Lung (tissue), 12 donors: Measurements from ENCODE around the gene COL13A1. TPM values are rescaled to one million over a fixed set of nuclear protein-coding genes. Genes with fewer than 3 reads are reported as not detected.

Source experiments
- ATAC-seq: fragments of 200-7000 bp; cut with Tn5 transposase; one replicate; pipeline ENCODE4 v1.9.1; 2020; ENCODE audit warnings: moderate number of reproducible peaks; ENCODE audit not compliant: insufficient read depth, low FRiP score
- DNase-seq, 3 donors: peaks; one replicate each; pipeline ENCODE4 v3.0.0-alpha.2; 2013 to 2017
- H3K27ac ChIP-seq, 2 donors: one replicate each; pipeline ENCODE4 v1.5.1; 2013; ENCODE audit warnings: mild to moderate bottlenecking in 2 of 2, moderate library complexity in 2 of 2, control low read depth in 1 of 2, inconsistent platforms in 1 of 2, low read depth in 1 of 2, low read length in 1 of 2
- H3K27me3 ChIP-seq, 3 donors: one replicate each; pipeline ENCODE4 v1.5.1; 2013; ENCODE audit warnings: low read length in 2 of 3; ENCODE audit not compliant: control insufficient read depth in 3 of 3, insufficient read depth in 3 of 3
- H3K36me3 ChIP-seq, 4 donors: one replicate each; pipeline ENCODE4 v1.5.1; 2013; ENCODE audit warnings: low read length in 4 of 4, mild to moderate bottlenecking in 1 of 4, moderate library complexity in 1 of 4; ENCODE audit not compliant: control insufficient read depth in 4 of 4, insufficient read depth in 4 of 4
- H3K4me1 ChIP-seq, 5 donors: one replicate each; pipeline ENCODE4 v1.5.1; 2013; ENCODE audit warnings: low read length in 5 of 5, mild to moderate bottlenecking in 2 of 5, moderate library complexity in 1 of 5; ENCODE audit not compliant: control insufficient read depth in 5 of 5, insufficient read depth in 5 of 5
- H3K4me3 ChIP-seq: one replicate; pipeline ENCODE4 v1.5.1; 2013; ENCODE audit warnings: mild to moderate bottlenecking, control low read depth, moderate library complexity
- H3K9ac ChIP-seq, 2 donors: one replicate each; pipeline ENCODE4 v1.5.1; 2013; ENCODE audit warnings: low read length in 2 of 2, control low read depth in 1 of 2; ENCODE audit not compliant: insufficient read depth in 1 of 2
- H3K9me3 ChIP-seq, 4 donors: one replicate each; pipeline ENCODE4 v1.5.1; 2013; ENCODE audit warnings: low read length in 3 of 4, mild to moderate bottlenecking in 1 of 4, moderate library complexity in 1 of 4; ENCODE audit not compliant: control insufficient read depth in 4 of 4, insufficient read depth in 3 of 4
- WGBS, 2 donors: extraction: QIAGEN DNeasy Blood & Tissue Kit; methylation state at CpG; one replicate each; pipeline ENCODE4 v1.1.7; 2013; 5-methylcytosine and 5-hydroxymethylcytosine counted together
- polyA plus RNA-seq, 2 donors: library from polyadenylated mRNA; stranded (reverse); fragments of 200-250 nt; gene quantifications; one replicate each; pipeline ENCODE4 v1.2.1, GENCODE V29; 2013
- total RNA-seq, 2 donors: library from RNA; depleted of rRNA in 1 of 2; stranded (reverse); fragments of >200 nt in 1 of 2; gene quantifications; one replicate each; pipeline ENCODE4 v1.2.1, GENCODE V29; 2014 to 2021
- TF ChIP-seq, protein P1 (sequence below): IDR thresholded peaks from 2 replicates; pipeline ENCODE4 v1.5.1; 2012; ENCODE audit warnings: mild to moderate bottlenecking; ENCODE audit errors: control extremely low read depth, extremely low read depth
- donor health status: control.
- donor health status: control.
- donor health status: Bipolar disorder and iron deficiency.
- donor health status: healthy.
- donor health status: DM: yes; HTN: yes; CAD: no.

COL13A1 gene
- total and polyA plus RNA-seq, 4 donors = 2.7 to 42.1 (median 5.6) TPM

DNA sequence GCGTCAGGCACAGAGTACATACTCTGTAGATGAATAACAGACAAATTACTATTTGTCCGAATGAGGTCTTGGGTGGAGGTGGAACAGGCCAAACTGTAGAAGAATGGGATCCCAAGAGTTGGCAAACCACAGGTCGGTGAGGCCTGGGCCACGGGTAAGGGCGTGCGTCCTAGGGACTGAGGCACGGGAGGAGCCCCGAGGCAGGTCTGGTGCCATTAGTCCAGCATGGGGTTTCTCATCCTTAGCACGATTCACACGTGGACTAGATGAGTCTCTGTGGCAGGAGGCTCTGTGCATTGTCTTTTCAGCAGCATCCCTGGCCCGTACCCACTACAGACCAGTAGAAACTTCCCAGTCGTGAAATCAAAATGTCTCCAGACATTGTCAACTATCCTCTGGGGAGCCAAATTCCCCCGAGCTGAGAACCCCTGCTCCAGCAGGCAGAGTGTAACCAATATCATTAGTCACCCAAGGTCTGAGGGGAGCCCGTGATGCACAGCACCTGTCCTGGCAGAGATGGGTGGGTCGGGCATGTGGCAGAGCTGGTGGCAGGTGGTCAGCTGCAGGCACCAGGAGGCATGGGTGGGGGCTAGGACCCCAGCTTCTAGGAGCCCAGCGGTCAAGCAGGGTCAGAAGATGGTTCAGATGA, 61.3 kb downstream of the COL13A1 start:
- WGBS, 2 donors = 92 to 96% methylated on average over 16 of the region's 16 CpGs
- DNase-seq (no peak), ATAC-seq (no peak)

DNA sequence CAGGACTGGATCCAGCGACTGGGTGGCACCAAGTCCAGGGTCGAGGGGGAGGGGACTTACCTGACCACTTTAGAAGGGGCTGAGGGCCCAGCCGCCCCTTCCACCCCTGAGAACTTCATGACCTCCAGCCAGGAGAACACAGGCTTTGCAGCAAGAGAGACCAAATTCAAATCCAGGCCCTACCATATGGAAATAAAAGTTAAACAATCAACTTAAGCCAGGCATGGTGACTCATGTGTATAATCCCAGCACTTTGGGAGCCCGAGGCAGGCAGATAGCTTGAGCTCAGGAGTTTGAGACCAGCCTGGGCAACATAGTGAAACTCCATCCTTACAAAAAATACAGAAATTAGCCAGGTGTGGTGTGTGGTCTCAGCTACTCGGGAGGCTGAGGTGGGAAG, 61.9 kb downstream of the COL13A1 start:
- no peaks in the 10 kb centered on the region for H3K9me3 ChIP-seq
- H3K36me3 ChIP-seq = no peaks in the 10 kb centered on the region
- TF ChIP-seq, protein P1, sequence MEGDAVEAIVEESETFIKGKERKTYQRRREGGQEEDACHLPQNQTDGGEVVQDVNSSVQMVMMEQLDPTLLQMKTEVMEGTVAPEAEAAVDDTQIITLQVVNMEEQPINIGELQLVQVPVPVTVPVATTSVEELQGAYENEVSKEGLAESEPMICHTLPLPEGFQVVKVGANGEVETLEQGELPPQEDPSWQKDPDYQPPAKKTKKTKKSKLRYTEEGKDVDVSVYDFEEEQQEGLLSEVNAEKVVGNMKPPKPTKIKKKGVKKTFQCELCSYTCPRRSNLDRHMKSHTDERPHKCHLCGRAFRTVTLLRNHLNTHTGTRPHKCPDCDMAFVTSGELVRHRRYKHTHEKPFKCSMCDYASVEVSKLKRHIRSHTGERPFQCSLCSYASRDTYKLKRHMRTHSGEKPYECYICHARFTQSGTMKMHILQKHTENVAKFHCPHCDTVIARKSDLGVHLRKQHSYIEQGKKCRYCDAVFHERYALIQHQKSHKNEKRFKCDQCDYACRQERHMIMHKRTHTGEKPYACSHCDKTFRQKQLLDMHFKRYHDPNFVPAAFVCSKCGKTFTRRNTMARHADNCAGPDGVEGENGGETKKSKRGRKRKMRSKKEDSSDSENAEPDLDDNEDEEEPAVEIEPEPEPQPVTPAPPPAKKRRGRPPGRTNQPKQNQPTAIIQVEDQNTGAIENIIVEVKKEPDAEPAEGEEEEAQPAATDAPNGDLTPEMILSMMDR = no peak
- ATAC-seq (no peak), DNase-seq (no peak)
- WGBS, 2 donors = 86 to 87% methylated on average over 5 of the region's 5 CpGs
- no peak overlapping the region for H3K27ac ChIP-seq
- no peak overlapping the region for H3K9ac ChIP-seq
- no peak overlapping the region for H3K4me3 ChIP-seq
- H3K27me3 ChIP-seq = no peaks in the 10 kb centered on the region
- H3K4me1 ChIP-seq = peaks cover 0 to 17% (median 0%) of the 10 kb centered on the region in 5 donors

More for the DNA sequence above, 61.3 kb downstream of the COL13A1 start:
- no peaks in the 10 kb centered on the region for H3K9me3 ChIP-seq
- no peak overlapping the region for H3K9ac ChIP-seq
- H3K27me3 ChIP-seq = no peaks in the 10 kb centered on the region
- H3K4me3 ChIP-seq = no peak overlapping the region
- TF ChIP-seq, protein P1 = no peak
- no peak overlapping the region for H3K27ac ChIP-seq
- no peaks in the 10 kb centered on the region for H3K36me3 ChIP-seq
- H3K4me1 ChIP-seq = peaks cover 0 to 17% (median 0%) of the 10 kb centered on the region in 5 donors

DNA sequence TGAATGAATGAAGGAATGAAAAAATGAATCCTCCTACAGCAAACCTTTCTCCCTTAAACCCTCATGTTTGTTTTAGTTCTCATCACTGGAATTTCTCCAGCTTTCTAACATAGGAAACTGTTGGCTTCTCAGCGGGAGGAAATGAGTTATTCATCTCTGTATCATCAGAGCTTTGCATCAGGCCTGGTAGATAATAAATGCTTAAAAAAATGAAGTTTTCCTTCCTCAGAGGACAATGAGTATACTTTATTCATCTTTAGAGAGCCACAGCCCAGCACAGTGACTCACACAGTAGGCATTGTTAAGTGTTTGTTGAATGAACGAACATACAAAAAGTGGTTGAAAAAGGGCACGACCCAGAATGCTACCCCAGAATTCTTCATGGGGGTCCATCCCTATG, 62.6 kb downstream of the COL13A1 start:
- 45 to 73% methylated on average over 3 of the region's 3 CpGs for WGBS, 2 donors
- no peak overlapping the region for H3K9ac ChIP-seq
- DNase-seq (no peak), ATAC-seq (no peak)
- H3K4me1 ChIP-seq = peaks cover 0 to 17% (median 6%) of the 10 kb centered on the region in 5 donors
- TF ChIP-seq, protein P1 = no peak
- no peaks in the 10 kb centered on the region for H3K36me3 ChIP-seq
- no peak overlapping the region for H3K4me3 ChIP-seq
- H3K27me3 ChIP-seq = no peaks in the 10 kb centered on the region
- no peak overlapping the region for H3K27ac ChIP-seq
- no peaks in the 10 kb centered on the region for H3K9me3 ChIP-seq

DNA sequence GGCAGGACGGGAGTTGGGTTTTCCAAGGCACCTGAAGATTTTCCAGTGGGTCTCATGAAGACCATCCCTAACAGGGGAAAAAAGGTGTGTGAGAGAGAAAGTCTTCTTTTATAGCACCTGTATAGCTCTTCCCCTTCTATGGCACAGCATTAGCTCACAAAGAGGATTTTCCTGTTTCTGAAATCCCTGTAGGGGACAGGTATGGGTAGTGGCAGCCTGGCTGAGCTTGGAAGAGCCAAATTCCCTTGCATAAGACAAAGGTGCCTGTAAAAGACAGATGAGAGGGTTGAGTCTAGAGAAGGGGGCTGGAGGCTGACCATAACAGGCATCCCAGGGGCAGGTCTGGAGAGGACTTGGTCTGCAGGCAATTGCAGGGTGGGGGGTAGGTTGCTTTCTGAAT, 63.7 kb downstream of the COL13A1 start:
- Histone ChIP-seq H3K27ac (no peak overlapping the region), H3K9ac (no peak overlapping the region), H3K4me1 (peaks cover 0 to 17% (median 6%) of the 10 kb centered on the region in 5 donors), H3K9me3 (no peaks in the 10 kb centered on the region), H3K27me3 (no peaks in the 10 kb centered on the region), H3K4me3 (no peak overlapping the region), H3K36me3 (peaks cover 0 to 4% (median 0%) of the 10 kb centered on the region in 4 donors)
- TF ChIP-seq, protein P1 = no peak
- ATAC-seq (no peak), DNase-seq (no peak)
- WGBS, 2 donors = 89 to 96% methylated on average over 1 of the region's 1 CpG
